Mucosa of descending colon (tissue), 3 donors: ENCODE results near the gene PNMA8A. TPM values are rescaled to one million over a fixed set of nuclear protein-coding genes. Genes with fewer than 3 reads are reported as not detected.

Experiments
- ATAC-seq: fragments of 200-7000 bp; cut with Tn5 transposase; one replicate; pipeline ENCODE4 v1.9.1; 2020; ENCODE audit warnings: mild to moderate bottlenecking, moderate library complexity
- DNase-seq, 3 donors: peaks; one replicate each; pipeline ENCODE4 v3.0.0-alpha.2; 2020
- H3K36me3 ChIP-seq: fragments of 200-600 bp; one replicate; pipeline ENCODE4 v1.8.0; 2021; ENCODE audit warnings: low read depth, mild to moderate bottlenecking
- H3K4me1 ChIP-seq: fragments of 200-600 bp; one replicate; pipeline ENCODE4 v1.8.0; 2021; ENCODE audit warnings: low read depth, mild to moderate bottlenecking
- H3K4me3 ChIP-seq: fragments of 200-600 bp; one replicate; pipeline ENCODE4 v1.8.0; 2021; ENCODE audit warnings: mild to moderate bottlenecking
- H3K9me3 ChIP-seq: fragments of 200-600 bp; one replicate; pipeline ENCODE4 v1.8.0; 2021; ENCODE audit warnings: mild to moderate bottlenecking
- CTCF ChIP-seq: fragments of 200-600 bp; IDR thresholded peaks from one replicate; pipeline ENCODE4 v1.8.0; 2022; ENCODE audit warnings: antibody characterized with exemption, mild to moderate bottlenecking
- intact Hi-C, 2 donors: fragments of 100-400 bp; cut with DNase I in 1 of 2; cut with micrococcal nuclease in 1 of 2; formaldehyde crosslinking; loops; one replicate each; pipeline versions ENCODE4 v1.11.0 to v1.11.1; 2022; cut with DNase I, micrococcal nuclease
- total RNA-seq, 3 donors: library from RNA; stranded (reverse); fragmentation: NEBNext Ultra II Directional in 2 of 3; extraction: Animal tissue kit (Norgen Biotek cat#: 25700) in 2 of 3; gene quantifications; one replicate each; pipeline versions ENCODE4 v1.2.1 to v1.2.4, GENCODE V29; 2021 to 2023
- donor health status: DM: no; HTN: no; CAD: no; lungs with moderate emphysema.
- donor health status: DM: no; HTN: no; CAD: no.
- donor health status: DM: no; HTN: yes; CAD: no.

PNMA8A gene
- total RNA-seq, 3 donors from 2014 or later: 0.20 to 3.2 (median 0.80) TPM

GRCh38 chr19:46460981-46461380 lies 10.4 kb downstream of the PNMA8A start:
- intact Hi-C loops: no loop called here
- no peak for ATAC-seq
- Histone ChIP-seq H3K4me1 (no peaks in the 10 kb centered on the region), H3K9me3 (no peaks in the 10 kb centered on the region), H3K4me3 (no peak overlapping the region), H3K36me3 (no peaks in the 10 kb centered on the region)
- no peak for DNase-seq
- TF ChIP-seq CTCF: no peak

GRCh38 chr19:46460055-46460454 lies 11.3 kb downstream of the PNMA8A start:
- TF ChIP-seq CTCF: no peak
- Histone ChIP-seq H3K4me3 (no peak overlapping the region), H3K4me1 (no peaks in the 10 kb centered on the region), H3K9me3 (no peaks in the 10 kb centered on the region), H3K36me3 (no peaks in the 10 kb centered on the region)
- ATAC-seq (no peak), DNase-seq (no peak)
- intact Hi-C loops: no loop called here

- Histone ChIP-seq H3K36me3 (no peaks in the 10 kb centered on the region), H3K4me1 (no peaks in the 10 kb centered on the region), H3K9me3 (no peaks in the 10 kb centered on the region), H3K4me3 (no peak overlapping the region)
- DNase-seq (no peak), ATAC-seq (no peak)
- intact Hi-C loops: no loop called here
- no peak for TF ChIP-seq CTCF
Measured at GRCh38 chr19:46456930-46457329, 14.4 kb downstream of the PNMA8A start.

GRCh38 chr19:46454244-46454643 lies 17.1 kb downstream of the PNMA8A start:
- intact Hi-C loops: no loop called here
- Histone ChIP-seq H3K36me3 (no peaks in the 10 kb centered on the region), H3K4me1 (no peaks in the 10 kb centered on the region), H3K4me3 (no peak overlapping the region), H3K9me3 (no peaks in the 10 kb centered on the region)
- DNase-seq (no peak), ATAC-seq (no peak)
- no peak for TF ChIP-seq CTCF

GRCh38 chr19:46453661-46454060 lies 17.7 kb downstream of the PNMA8A start:
- intact Hi-C loops: no loop called here
- Histone ChIP-seq H3K9me3 (no peaks in the 10 kb centered on the region), H3K36me3 (no peaks in the 10 kb centered on the region), H3K4me3 (no peak overlapping the region), H3K4me1 (no peaks in the 10 kb centered on the region)
- no peak for TF ChIP-seq CTCF
- ATAC-seq (no peak), DNase-seq (no peak)

GRCh38 chr19:46452186-46452585 lies 19.2 kb downstream of the PNMA8A start:
- H3K36me3 ChIP-seq: no peaks in the 10 kb centered on the region
- DNase-seq (no peak), ATAC-seq (no peak)
- H3K4me1 ChIP-seq: no peaks in the 10 kb centered on the region
- no peaks in the 10 kb centered on the region for H3K9me3 ChIP-seq
- H3K4me3 ChIP-seq: no peak overlapping the region
- no peak for TF ChIP-seq CTCF
- intact Hi-C loops: no loop called here
